ENCODE results near the gene GHITM. TPM values are rescaled to one million over a fixed set of nuclear protein-coding genes. Genes with fewer than 3 reads are reported as not detected.
A peak's percentile ranks its signal among the peaks of the same experiment; 100 is the strongest.

The GHITM gene, protein sequence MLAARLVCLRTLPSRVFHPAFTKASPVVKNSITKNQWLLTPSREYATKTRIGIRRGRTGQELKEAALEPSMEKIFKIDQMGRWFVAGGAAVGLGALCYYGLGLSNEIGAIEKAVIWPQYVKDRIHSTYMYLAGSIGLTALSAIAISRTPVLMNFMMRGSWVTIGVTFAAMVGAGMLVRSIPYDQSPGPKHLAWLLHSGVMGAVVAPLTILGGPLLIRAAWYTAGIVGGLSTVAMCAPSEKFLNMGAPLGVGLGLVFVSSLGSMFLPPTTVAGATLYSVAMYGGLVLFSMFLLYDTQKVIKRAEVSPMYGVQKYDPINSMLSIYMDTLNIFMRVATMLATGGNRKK
- total RNA-seq (100 to 1,000 TPM in 1 of 5 experiments, 10 to 100 TPM in 4; 61.5 to 115 (median 76.3) TPM), polyA plus RNA-seq (100 to 1,000 TPM; 234 to 312 TPM), total RNA-seq (149 reads per million, percentile 90 among the genes with 10 or more reads in this experiment)

DNA sequence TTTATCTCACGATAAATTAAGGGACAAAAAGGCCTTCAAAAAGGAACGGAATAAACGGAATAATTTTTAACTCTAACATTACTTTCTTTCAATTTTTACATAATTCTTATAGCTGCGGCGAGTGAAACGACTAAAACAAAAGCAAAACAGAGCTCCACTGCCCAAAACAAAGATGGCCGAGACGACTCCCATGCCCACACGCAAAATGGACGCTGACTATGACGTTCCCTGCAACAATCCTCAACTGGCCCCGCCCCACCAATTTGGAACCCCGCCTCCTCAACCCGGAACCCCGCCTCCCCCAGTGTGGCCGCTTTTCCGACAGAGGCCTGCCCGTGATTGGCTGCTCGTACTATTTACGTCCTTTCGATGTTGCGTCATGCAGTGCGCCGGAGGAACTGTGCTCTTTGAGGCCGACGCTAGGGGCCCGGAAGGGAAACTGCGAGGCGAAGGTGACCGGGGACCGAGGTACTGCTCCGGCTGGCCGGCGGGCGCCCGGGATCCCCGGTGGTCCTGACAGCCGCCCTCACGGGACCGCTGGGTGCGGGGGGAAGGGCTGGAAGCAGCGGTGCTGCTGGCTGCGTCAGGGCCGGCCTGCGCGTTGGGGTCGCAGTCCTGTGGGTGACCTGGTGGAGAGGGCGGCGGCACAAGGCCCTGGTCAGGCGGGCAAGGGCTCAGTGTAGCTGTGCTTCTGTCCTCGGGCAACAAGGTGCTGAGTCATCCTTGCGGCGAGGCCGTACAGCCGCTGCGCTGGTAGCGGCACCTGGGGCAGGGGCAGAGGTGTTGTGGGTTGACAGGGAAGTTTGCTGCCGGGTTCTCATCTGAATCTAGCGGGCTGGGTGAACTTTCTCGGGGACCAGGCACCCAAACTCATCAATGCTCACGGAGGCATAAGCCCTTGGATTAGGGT, at the start of gene GHITM:
TSS of gene GHITM (plus strand) at position 384 of the 910 bp plus-strand sequence. CDS start 1,992 bp downstream, outside the sequence.
- Mint-ChIP-seq H3K4me1 (peaks cover 20 to 45% (median 36%) of the 10 kb centered on the region in 7 donors), H3K4me3 (peak within 1 kb of the TSS; percentile 88 to 98 (median 94)), H3K36me3 (peaks cover 0 to 15% (median 9%) of the 10 kb centered on the region in 5 donors), H3K27ac (peak within 1 kb of the TSS; percentile 93 to 99 (median 98)), H3K27me3 (peaks cover 0 to 10% (median 0%) of the 10 kb centered on the region in 5 donors), H3K9me3 (peaks cover 0 to 2% (median 0%) of the 10 kb centered on the region in 11 donors)
- Histone ChIP-seq H3K27me3 (ENCODE audit: control insufficient read depth in 2 of 2, insufficient read depth in 2 of 2, low read length in 2 of 2) (no peaks in the 10 kb centered on the region), H3K9me3 (ENCODE audit: control insufficient read depth in 2 of 3, low read length in 3 of 3) (no peaks in the 10 kb centered on the region), H3K36me3 (ENCODE audit: control insufficient read depth in 2 of 3, insufficient read depth in 3 of 3, low read length in 3 of 3) (peaks cover 10 to 25% (median 11%) of the 10 kb centered on the region in 3 experiments), H3K4me1 (ENCODE audit: control insufficient read depth in 2 of 2, insufficient read depth in 2 of 2, low read length in 2 of 2) (peaks cover 15 to 18% of the 10 kb centered on the region in 2 donors), H3K27ac (ENCODE audit: low read depth, low read length) (peak within 1 kb of the TSS; percentile 98), H3K4me3 (ENCODE audit: low read length) (peak within 1 kb of the TSS; percentile 92)
- peak; percentile 97 for ATAC-seq
- ChIA-PET POLR2A (interaction anchor here (0.7 to 2.9 kb wide), 6 partner anchors 9 to 63 kb away, joined by 3 to 14 read pairs (median 6); no protein-coding TSS in a partner anchor), CTCF (interaction anchor here (1.2 kb wide), 2 partner anchors 9 to 35 kb away, joined by 3 to 4 read pairs; no protein-coding TSS in a partner anchor)
- DNase-seq, result peak; percentile 98 to 100 (median 100)
- intact Hi-C loops (cut with micrococcal nuclease), result loop anchor here (1.0 to 5.0 kb wide), 7 partner anchors 9 to 1473 kb away; partner anchors contain the start of gene CCSER2 (in 1 of the 2)

DNA sequence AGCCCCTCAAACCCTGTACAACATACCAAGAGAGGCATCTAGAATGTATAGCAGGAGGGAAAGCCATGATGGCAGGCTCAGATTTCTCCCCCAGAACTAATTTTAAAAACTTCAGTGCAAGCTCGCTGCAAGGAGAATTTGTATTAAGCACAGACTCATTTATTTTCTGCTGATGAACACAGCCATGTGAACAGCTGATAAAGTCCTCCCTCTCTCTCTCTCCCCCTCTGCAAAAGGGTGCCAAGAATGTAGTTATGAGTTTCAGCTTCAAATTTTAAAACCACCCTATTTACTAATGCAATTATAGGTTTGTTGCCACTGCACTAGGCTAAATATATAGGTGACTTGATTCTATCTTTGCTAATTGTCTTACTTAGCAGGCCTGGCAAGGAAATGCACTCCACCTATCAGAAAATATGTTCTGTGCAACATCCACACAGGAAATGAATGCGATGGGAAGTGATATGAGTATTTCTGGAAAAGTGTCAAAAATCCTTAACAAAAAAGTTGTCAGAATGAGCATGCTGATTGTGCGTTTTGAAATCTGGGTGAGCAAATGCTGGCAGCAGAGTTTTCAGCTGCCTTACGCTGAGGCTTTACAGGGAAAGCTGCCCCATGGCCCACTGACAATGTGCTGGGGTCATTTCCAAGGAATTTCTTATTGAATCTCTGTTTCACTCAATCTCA, 43.4 kb upstream of the GHITM start:
- H3K27ac Mint-ChIP-seq, result no peak overlapping the region

DNA sequence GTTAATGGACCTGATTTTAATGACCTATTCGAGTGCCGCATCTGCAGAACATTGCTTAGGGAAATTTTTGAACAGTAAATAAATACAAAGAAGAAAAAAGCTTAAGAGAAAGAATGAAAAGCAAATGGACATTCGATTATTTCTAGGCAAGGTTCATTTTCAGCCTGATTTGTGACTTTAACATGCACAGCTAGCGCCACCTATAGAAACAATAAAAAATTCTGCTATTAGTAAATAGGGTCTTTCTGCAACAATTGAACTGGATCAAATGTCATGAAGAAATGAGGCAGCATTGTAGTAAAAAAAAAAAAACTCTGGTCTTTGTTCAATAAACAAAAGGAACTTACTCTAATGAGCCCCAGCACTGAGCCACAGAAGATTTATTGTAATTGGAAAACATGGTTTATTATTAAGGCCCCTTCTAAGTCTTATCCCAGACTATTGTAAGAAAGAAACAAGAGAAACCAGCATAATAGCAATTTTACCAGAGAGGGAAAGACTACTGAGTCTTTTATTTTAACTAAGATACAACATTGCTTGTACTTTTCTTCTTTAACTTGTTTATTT, 41.4 kb upstream of the GHITM start:
- ChIA-PET CTCF (no interaction called here), POLR2A (no interaction called here)
- intact Hi-C loops (cut with micrococcal nuclease), result no loop called here
- H3K4me3 ChIP-seq (ENCODE audit: low read length), result no peak overlapping the region
- Mint-ChIP-seq H3K27me3 (peaks cover 0 to 18% (median 10%) of the 10 kb centered on the region in 5 donors), H3K4me3 (no peak overlapping the region), H3K27ac (no peak overlapping the region), H3K36me3 (no peaks in the 10 kb centered on the region), H3K4me1 (no peaks in the 10 kb centered on the region), H3K9me3 (no peaks in the 10 kb centered on the region)
- DNase-seq, result no peak
- H3K36me3 ChIP-seq (ENCODE audit: control insufficient read depth in 2 of 3, insufficient read depth in 3 of 3, low read length in 3 of 3), result no peaks in the 10 kb centered on the region
- ATAC-seq, result no peak
- H3K27me3 ChIP-seq (ENCODE audit: control insufficient read depth in 2 of 2, insufficient read depth in 2 of 2, low read length in 2 of 2), result no peaks in the 10 kb centered on the region
- H3K9me3 ChIP-seq (ENCODE audit: control insufficient read depth in 2 of 3, low read length in 3 of 3), result no peaks in the 10 kb centered on the region
- H3K27ac ChIP-seq (ENCODE audit: low read depth, low read length), result no peak overlapping the region
- H3K4me1 ChIP-seq (ENCODE audit: control insufficient read depth in 2 of 2, insufficient read depth in 2 of 2, low read length in 2 of 2), result no peaks in the 10 kb centered on the region

More for the DNA sequence above, 43.4 kb upstream of the GHITM start:
- H3K4me1 Mint-ChIP-seq, result no peaks in the 10 kb centered on the region
- H3K36me3 Mint-ChIP-seq, result no peaks in the 10 kb centered on the region
- no peak for DNase-seq
- no peaks in the 10 kb centered on the region for H3K9me3 ChIP-seq (ENCODE audit: control insufficient read depth in 2 of 3, low read length in 3 of 3)
- H3K27me3 Mint-ChIP-seq, result peaks cover 0 to 27% (median 11%) of the 10 kb centered on the region in 5 donors
- no peaks in the 10 kb centered on the region for H3K9me3 Mint-ChIP-seq
- no peak overlapping the region for H3K4me3 ChIP-seq (ENCODE audit: low read length)
- H3K27ac ChIP-seq (ENCODE audit: low read depth, low read length), result no peak overlapping the region
- H3K4me3 Mint-ChIP-seq, result no peak overlapping the region
- ChIA-PET CTCF (no interaction called here), POLR2A (no interaction called here)
- intact Hi-C loops (cut with micrococcal nuclease), result no loop called here
- H3K27me3 ChIP-seq (ENCODE audit: control insufficient read depth in 2 of 2, insufficient read depth in 2 of 2, low read length in 2 of 2), result no peaks in the 10 kb centered on the region
- no peak for ATAC-seq
- no peaks in the 10 kb centered on the region for H3K4me1 ChIP-seq (ENCODE audit: control insufficient read depth in 2 of 2, insufficient read depth in 2 of 2, low read length in 2 of 2)
- H3K36me3 ChIP-seq (ENCODE audit: control insufficient read depth in 2 of 3, insufficient read depth in 3 of 3, low read length in 3 of 3), result no peaks in the 10 kb centered on the region

DNA sequence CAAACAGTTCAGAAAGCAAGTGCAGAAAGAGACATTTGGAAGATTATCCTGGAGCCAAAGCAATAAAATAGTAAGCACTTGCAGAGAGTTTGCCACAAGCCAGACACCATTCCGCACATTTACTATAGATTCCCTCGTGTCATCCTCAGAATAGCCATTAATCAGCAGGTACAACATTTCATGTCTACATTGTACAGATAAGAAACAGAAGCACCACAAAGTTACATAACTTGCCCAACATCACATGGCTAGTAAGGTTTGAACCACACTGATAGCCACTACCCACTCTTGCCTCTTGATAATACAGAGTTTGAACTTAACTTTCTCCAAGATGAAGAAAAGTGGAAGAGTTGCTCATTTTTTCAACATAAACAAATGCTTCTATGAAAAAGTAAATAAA, 40.6 kb upstream of the GHITM start:
- no peak overlapping the region for H3K4me3 ChIP-seq (ENCODE audit: low read length)
- no peak for DNase-seq
- ChIA-PET POLR2A (no interaction called here), CTCF (no interaction called here)
- Mint-ChIP-seq H3K27ac (no peak overlapping the region), H3K4me1 (no peaks in the 10 kb centered on the region), H3K27me3 (peaks cover 0 to 20% (median 10%) of the 10 kb centered on the region in 5 donors), H3K9me3 (no peaks in the 10 kb centered on the region), H3K36me3 (no peaks in the 10 kb centered on the region), H3K4me3 (no peak overlapping the region)
- intact Hi-C loops (cut with micrococcal nuclease), result no loop called here
- no peaks in the 10 kb centered on the region for H3K4me1 ChIP-seq (ENCODE audit: control insufficient read depth in 2 of 2, insufficient read depth in 2 of 2, low read length in 2 of 2)
- H3K36me3 ChIP-seq (ENCODE audit: control insufficient read depth in 2 of 3, insufficient read depth in 3 of 3, low read length in 3 of 3), result no peaks in the 10 kb centered on the region
- no peak for ATAC-seq
- H3K27ac ChIP-seq (ENCODE audit: low read depth, low read length), result no peak overlapping the region
- no peaks in the 10 kb centered on the region for H3K9me3 ChIP-seq (ENCODE audit: control insufficient read depth in 2 of 3, low read length in 3 of 3)
- no peaks in the 10 kb centered on the region for H3K27me3 ChIP-seq (ENCODE audit: control insufficient read depth in 2 of 2, insufficient read depth in 2 of 2, low read length in 2 of 2)

DNA sequence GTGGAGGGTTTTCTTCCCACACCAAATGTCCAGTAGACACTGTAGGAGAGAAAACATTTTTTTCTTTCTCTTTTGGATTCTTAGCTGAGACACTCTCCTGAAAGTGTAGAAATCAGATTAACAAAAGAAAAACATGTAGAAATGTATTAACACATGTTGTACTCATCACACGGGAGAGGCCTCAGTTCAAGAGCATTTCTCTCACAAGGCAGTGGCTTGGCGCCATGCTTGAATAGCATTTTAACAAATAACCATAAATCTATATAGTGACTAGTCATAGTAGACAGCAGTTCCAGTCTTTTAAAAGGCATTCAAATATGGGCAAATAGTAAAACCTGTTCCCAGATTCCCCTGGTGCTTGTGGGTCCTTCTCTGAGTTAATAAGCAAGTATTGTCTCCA, 38.3 kb upstream of the GHITM start:
- intact Hi-C loops (cut with micrococcal nuclease), result no loop called here
- H3K9me3 Mint-ChIP-seq, result no peaks in the 10 kb centered on the region
- no peaks in the 10 kb centered on the region for H3K4me1 ChIP-seq (ENCODE audit: control insufficient read depth in 2 of 2, insufficient read depth in 2 of 2, low read length in 2 of 2)
- no peak overlapping the region for H3K4me3 Mint-ChIP-seq
- H3K9me3 ChIP-seq (ENCODE audit: control insufficient read depth in 2 of 3, low read length in 3 of 3), result no peaks in the 10 kb centered on the region
- ChIA-PET POLR2A (no interaction called here), CTCF (no interaction called here)
- H3K27me3 ChIP-seq (ENCODE audit: control insufficient read depth in 2 of 2, insufficient read depth in 2 of 2, low read length in 2 of 2), result no peaks in the 10 kb centered on the region
- H3K36me3 ChIP-seq (ENCODE audit: control insufficient read depth in 2 of 3, insufficient read depth in 3 of 3, low read length in 3 of 3), result no peaks in the 10 kb centered on the region
- H3K4me3 ChIP-seq (ENCODE audit: low read length), result no peak overlapping the region
- DNase-seq (no peak), ATAC-seq (no peak)
- no peaks in the 10 kb centered on the region for H3K36me3 Mint-ChIP-seq
- H3K27me3 Mint-ChIP-seq, result peaks cover 0 to 20% (median 6%) of the 10 kb centered on the region in 5 donors
- no peak overlapping the region for H3K27ac Mint-ChIP-seq
- H3K27ac ChIP-seq (ENCODE audit: low read depth, low read length), result no peak overlapping the region
- H3K4me1 Mint-ChIP-seq, result no peaks in the 10 kb centered on the region

DNA sequence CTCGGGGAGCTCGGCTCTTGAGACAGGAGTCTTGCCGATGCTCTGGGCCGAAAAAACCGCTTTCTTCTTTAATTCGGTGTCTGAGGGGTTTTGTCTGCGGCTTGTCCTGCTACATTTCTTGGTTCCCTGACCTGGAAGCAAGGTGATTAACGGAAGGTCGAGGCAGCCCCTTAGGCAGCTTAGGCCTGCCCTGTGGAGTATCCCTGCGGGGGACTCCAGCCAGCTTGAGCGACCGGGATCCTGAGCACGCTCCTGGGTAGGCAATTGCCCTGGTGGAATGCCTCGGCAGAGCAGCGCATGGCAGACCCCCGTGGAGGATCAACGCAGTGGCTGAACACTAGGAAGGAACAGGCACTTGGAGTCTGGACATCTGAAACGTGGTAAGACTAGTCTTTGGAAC, 30.5 kb upstream of the GHITM start:
- CTCF ChIA-PET, result no interaction called here
- Mint-ChIP-seq H3K4me1 (no peaks in the 10 kb centered on the region), H3K27me3 (peaks cover 0 to 7% (median 5%) of the 10 kb centered on the region in 5 donors), H3K27ac (no peak overlapping the region), H3K9me3 (no peaks in the 10 kb centered on the region), H3K4me3 (no peak overlapping the region), H3K36me3 (no peaks in the 10 kb centered on the region)
- Histone ChIP-seq H3K4me1 (ENCODE audit: control insufficient read depth in 2 of 2, insufficient read depth in 2 of 2, low read length in 2 of 2) (no peaks in the 10 kb centered on the region), H3K4me3 (ENCODE audit: low read length) (no peak overlapping the region), H3K36me3 (ENCODE audit: control insufficient read depth in 2 of 3, insufficient read depth in 3 of 3, low read length in 3 of 3) (no peaks in the 10 kb centered on the region), H3K27me3 (ENCODE audit: control insufficient read depth in 2 of 2, insufficient read depth in 2 of 2, low read length in 2 of 2) (no peaks in the 10 kb centered on the region), H3K9me3 (ENCODE audit: control insufficient read depth in 2 of 3, low read length in 3 of 3) (no peaks in the 10 kb centered on the region), H3K27ac (ENCODE audit: low read depth, low read length) (no peak overlapping the region)
- intact Hi-C loops (cut with micrococcal nuclease), result no loop called here
- POLR2A ChIA-PET, result no interaction called here
- no peak for DNase-seq
- ATAC-seq, result no peak

Data from naive thymus-derived CD4-positive, alpha-beta T cell (primary cell).